H1 (cell line): Measurements from ENCODE around the gene ADARB2. TPM values are rescaled to one million over a fixed set of nuclear protein-coding genes. Genes with fewer than 3 reads are reported as not detected.

ENCODE experiments used
- CTCF ChIA-PET: fragments of 300-600 bp; sonication (Branson Sonifier 250); formaldehyde crosslinking; loops from one replicate; lab custom pipeline; 2021; ENCODE audit not compliant: partially characterized antibody; lab: Charles Lee
- POLR2A ChIA-PET: fragments of 300-600 bp; sonication (Branson Sonifier 250); formaldehyde crosslinking; loops from one replicate; lab custom pipeline; 2021; ENCODE audit warnings: inconsistent platforms; ENCODE audit not compliant: partially characterized antibody; lab: Charles Lee
- DNase-seq, 2 experiments: peaks; one replicate each; pipeline versions ENCODE4 v3.0.0 to v3.0.0-alpha.2; 2010 to 2022; ENCODE audit warnings: low spot score in 2 of 2, low read depth in 1 of 2, mixed read lengths in 1 of 2
- FAIRE-seq: peaks from 2 replicates; lab custom pipeline; 2011; peaks lifted over from hg19 to GRCh38; lab: Jason Lieb, UNC
- H2AFZ ChIP-seq: 2 replicates; pipeline ENCODE4 v1.8.1; 2012; ENCODE audit warnings: low read length, inconsistent platforms
- H2AK5ac ChIP-seq: 2 replicates; pipeline ENCODE4 v1.6.1; 2013; ENCODE audit warnings: low read depth, low read length
- H2BK120ac ChIP-seq: replicated peaks from 2 replicates; pipeline ENCODE3; 2013; ENCODE audit warnings: low read depth, low read length, inconsistent platforms
- H2BK12ac ChIP-seq: 2 replicates; pipeline ENCODE4 v1.6.1; 2013; ENCODE audit warnings: low read depth, low read length
- H2BK15ac ChIP-seq: 2 replicates; pipeline ENCODE4 v1.6.1; 2013; ENCODE audit warnings: low read length
- H2BK20ac ChIP-seq: 2 replicates; pipeline ENCODE4 v1.6.1; 2013; ENCODE audit warnings: low read length
- H2BK5ac ChIP-seq: 2 replicates; pipeline ENCODE4 v1.6.1; 2013; ENCODE audit warnings: low read depth, low read length
- H3K14ac ChIP-seq: 2 replicates; pipeline ENCODE4 v1.6.1; 2013; ENCODE audit warnings: inconsistent platforms; ENCODE audit not compliant: insufficient read length
- H3K18ac ChIP-seq: 2 replicates; pipeline ENCODE4 v1.6.1; 2013; ENCODE audit warnings: low read length; ENCODE audit errors: extremely low read depth
- H3K23ac ChIP-seq: 2 replicates; pipeline ENCODE4 v1.6.1; 2013; ENCODE audit warnings: inconsistent platforms; ENCODE audit not compliant: insufficient read length
- H3K23me2 ChIP-seq: 2 replicates; pipeline ENCODE4 v1.6.1; 2013; ENCODE audit warnings: low read depth, low read length
- H3K27ac ChIP-seq: 2 replicates; pipeline ENCODE4 v1.6.1; 2011; ENCODE audit warnings: low read depth, low read length, inconsistent platforms
- H3K27me3 ChIP-seq, 4 experiments: replicated peaks in 1 of 4; 1 replicate in 1 of 4; 2 replicates in 3 of 4; pipeline versions ENCODE4 v1.6.1 to v1.8.1; 2011 to 2013; ENCODE audit warnings: low read length in 3 of 4, mild to moderate bottlenecking in 3 of 4, inconsistent platforms in 2 of 4, mixed read lengths in 2 of 4, moderate library complexity in 1 of 4; ENCODE audit not compliant: control insufficient read depth in 3 of 4, insufficient read depth in 3 of 4; ENCODE audit errors: extremely low read depth in 1 of 4
- H3K36me3 ChIP-seq, 4 experiments: 2 replicates each; pipeline versions ENCODE4 v1.6.1 to v1.8.1; 2011 to 2013; ENCODE audit warnings: mild to moderate bottlenecking in 4 of 4, low read length in 3 of 4, moderate library complexity in 2 of 4, control low read depth in 1 of 4, inconsistent platforms in 1 of 4; ENCODE audit not compliant: insufficient read depth in 4 of 4, control insufficient read depth in 2 of 4
- H3K4ac ChIP-seq: replicated peaks from 2 replicates; pipeline ENCODE3; 2013; ENCODE audit warnings: low read length, low read depth, mixed read lengths, inconsistent platforms; ENCODE audit not compliant: insufficient read length
- H3K4me1 ChIP-seq, 4 experiments: replicated peaks in 1 of 4; 1 replicate in 1 of 4; 2 replicates in 3 of 4; pipeline versions ENCODE4 v1.6.1 to v1.8.1; 2011 to 2013; ENCODE audit warnings: low read length in 3 of 4, inconsistent platforms in 2 of 4, mixed read lengths in 1 of 4; ENCODE audit not compliant: insufficient read depth in 4 of 4, control insufficient read depth in 3 of 4
- H3K4me2 ChIP-seq, 2 experiments: 2 replicates each; pipeline versions ENCODE4 v1.6.1 to v1.8.1; 2011 to 2013; ENCODE audit warnings: low read depth in 2 of 2, low read length in 2 of 2, control low read depth in 1 of 2, inconsistent platforms in 1 of 2, mild to moderate bottlenecking in 1 of 2; ENCODE audit not compliant: insufficient read depth in 1 of 2
- H3K4me3 ChIP-seq, 4 experiments: fragments of 200-600, 300-600 bp in 1 of 4; sonication (generic), shearing (Covaris generic), sonication (Bioruptor Twin) in 1 of 4; 2 replicates each; pipeline versions ENCODE4 v1.5.1 to v1.8.1; 2011 to 2016; ENCODE audit warnings: low read length in 4 of 4, low read depth in 3 of 4, control low read depth in 2 of 4, inconsistent platforms in 2 of 4, mild to moderate bottlenecking in 2 of 4, mixed read lengths in 1 of 4, moderate library complexity in 1 of 4; ENCODE audit not compliant: insufficient read depth in 2 of 4; ENCODE audit errors: extremely low read depth in 1 of 4
- H3K56ac ChIP-seq: replicated peaks from 2 replicates; pipeline ENCODE3; 2013; ENCODE audit warnings: low read depth, mild to moderate bottlenecking, mixed read lengths, low read length, inconsistent platforms; ENCODE audit not compliant: insufficient read length
- H3K79me1 ChIP-seq: 2 replicates; pipeline ENCODE4 v1.6.1; 2013; ENCODE audit warnings: low read depth, low read length, control low read depth
- H3K79me2 ChIP-seq, 2 experiments: 2 replicates each; pipeline versions ENCODE4 v1.6.1 to v1.8.1; 2012 to 2013; ENCODE audit warnings: low read length in 2 of 2, mild to moderate bottlenecking in 2 of 2, inconsistent platforms in 1 of 2; ENCODE audit not compliant: insufficient read depth in 2 of 2, control insufficient read depth in 1 of 2
- H3K9ac ChIP-seq, 4 experiments: replicated peaks in 1 of 4; 1 replicate in 1 of 4; 2 replicates in 3 of 4; pipeline versions ENCODE4 v1.6.1 to v1.8.1; 2011 to 2013; ENCODE audit warnings: low read depth in 3 of 4, low read length in 3 of 4, control low read depth in 2 of 4, mild to moderate bottlenecking in 2 of 4, moderate library complexity in 2 of 4, inconsistent platforms in 1 of 4; ENCODE audit errors: extremely low read depth in 1 of 4
- H3K9me3 ChIP-seq, 2 experiments: 2 replicates each; pipeline versions ENCODE4 v1.6.1 to v1.8.1; 2012 to 2013; ENCODE audit warnings: mild to moderate bottlenecking in 2 of 2, moderate library complexity in 2 of 2, control low read depth in 1 of 2, inconsistent platforms in 1 of 2, low read depth in 1 of 2, low read length in 1 of 2, mixed read lengths in 1 of 2; ENCODE audit not compliant: insufficient read depth in 2 of 2
- H4K20me1 ChIP-seq, 2 experiments: replicated peaks in 1 of 2; 2 replicates each; pipeline versions ENCODE3 to v1.8.1; 2011 to 2013; ENCODE audit warnings: inconsistent platforms in 2 of 2, low read length in 2 of 2, mild to moderate bottlenecking in 1 of 2; ENCODE audit not compliant: insufficient read depth in 2 of 2, control insufficient read depth in 1 of 2
- H4K5ac ChIP-seq: 2 replicates; pipeline ENCODE4 v1.6.1; 2013; ENCODE audit warnings: low read length, low read depth, mixed read lengths, inconsistent platforms; ENCODE audit not compliant: insufficient read length
- H4K8ac ChIP-seq: 2 replicates; pipeline ENCODE4 v1.8.0; 2013; ENCODE audit warnings: mild to moderate bottlenecking, moderate library complexity, low read length, inconsistent platforms; ENCODE audit not compliant: insufficient read depth; ENCODE audit errors: extremely low read depth
- H4K91ac ChIP-seq: replicated peaks from 2 replicates; pipeline ENCODE3; 2013; ENCODE audit warnings: low read length, mixed read lengths, inconsistent platforms; ENCODE audit not compliant: insufficient read length
- CHD1 ChIP-seq: IDR thresholded peaks from 2 replicates; pipeline ENCODE4 v1.6.1; 2012; ENCODE audit warnings: low read depth, low read length, improper control_type of control experiment
- CTBP2 ChIP-seq: IDR thresholded peaks from 2 replicates; pipeline ENCODE4 v1.7.0; 2011; ENCODE audit warnings: borderline replicate concordance, mild to moderate bottlenecking, moderate library complexity, mixed read lengths, low read length; ENCODE audit not compliant: insufficient read depth, insufficient read length
- EGR1 ChIP-seq: IDR thresholded peaks from 2 replicates; pipeline ENCODE4 v1.6.1; 2011; ENCODE audit warnings: low read depth, low read length, borderline replicate concordance
- EZH2 ChIP-seq: fragments of 200-600 bp; sonication (generic); IDR thresholded peaks from 2 replicates; pipeline ENCODE4 v1.7.1; 2012; ENCODE audit warnings: low read depth, mild to moderate bottlenecking, moderate library complexity, low read length, inconsistent platforms; ENCODE audit not compliant: severe bottlenecking
- GABPA ChIP-seq: IDR thresholded peaks from 2 replicates; pipeline ENCODE4 v1.6.1; 2011; ENCODE audit warnings: mild to moderate bottlenecking, low read length, moderate library complexity, borderline replicate concordance; ENCODE audit not compliant: insufficient read depth
- JUND ChIP-seq: IDR thresholded peaks from 2 replicates; pipeline ENCODE4 v1.6.1; 2011; ENCODE audit warnings: mild to moderate bottlenecking, improper control_type of control experiment, low read length
- KDM4A ChIP-seq: IDR thresholded peaks from one replicate; pipeline ENCODE4 v1.7.1; 2012; ENCODE audit warnings: low read depth, mild to moderate bottlenecking, moderate library complexity, low read length, inconsistent platforms; ENCODE audit not compliant: severe bottlenecking
- RNF2 ChIP-seq: fragments of 200-900, 300-1000 bp; sonication (generic); IDR thresholded peaks from 2 replicates; pipeline ENCODE4 v1.7.1; 2016; ENCODE audit warnings: borderline replicate concordance, low read depth, mild to moderate bottlenecking, antibody characterized with exemption, low read length; ENCODE audit not compliant: poor library complexity, severe bottlenecking; ENCODE audit errors: missing control alignments
- TAF7 ChIP-seq: optimal IDR thresholded peaks from 2 replicates; pipeline ENCODE3; 2011; ENCODE audit warnings: low read depth, mild to moderate bottlenecking, inconsistent platforms, low read length, moderate library complexity, borderline replicate concordance
- TCF12 ChIP-seq: IDR thresholded peaks from 2 replicates; pipeline ENCODE4 v1.6.1; 2011; ENCODE audit warnings: low read depth, mild to moderate bottlenecking, low read length
- WGBS, 2 experiments: shearing (Covaris generic) in 1 of 2; methylation state at CpG; one replicate each; pipeline versions ENCODE4 v1.1.6 to v1.1.7; 2013 to 2015; ENCODE audit warnings: low lambda C conversion rate in 2 of 2, mixed read lengths in 2 of 2, inconsistent platforms in 1 of 2, low coverage in 1 of 2, missing lambda C conversion rate in 1 of 2; ENCODE audit not compliant: insufficient replicate concordance in 2 of 2, insufficient coverage in 1 of 2, insufficient read length in 1 of 2; ENCODE audit errors: extremely low coverage in 1 of 2, missing lambda C conversion rate in 1 of 2; 5-methylcytosine and 5-hydroxymethylcytosine counted together
- polyA plus RNA-seq, 7 experiments: library from polyadenylated mRNA; depleted of rRNA in 3 of 7; stranded (reverse) in 5 of 7; unstranded in 2 of 7; fragments of >200 nt in 5 of 7; fragments of 200-250 nt in 2 of 7; gene quantifications; 1 replicate in 5 of 7; 2 replicates in 1 of 7; 4 replicates in 1 of 7; pipeline versions ENCODE4 v1.2.1 to v1.2.3, GENCODE V29; 2011 to 2013; ENCODE audit warnings: missing spikeins in 2 of 7, mixed read lengths in 2 of 7
- total RNA-seq: library from RNA; stranded (reverse); fragmentation: NEBNext Ultra II Directional; extraction: Animal tissue kit (Norgen Biotek cat#: 25700); gene quantifications from 2 replicates; pipeline ENCODE4 v1.2.1, GENCODE V29; 2021

The ADARB2 gene
- total and polyA plus RNA-seq, 2 of the 8 experiments (the other 6 are each of a cell fraction or from before 2014, with no cell fraction given) = 2.2 to 2.8 TPM

- Histone ChIP-seq H2BK120ac (no peak overlapping the region), H3K27me3 (no peaks in the 10 kb centered on the region; a peak in 1 of 7 replicates), H3K9me3 (no peaks in the 10 kb centered on the region), H3K4me1 (peaks cover 0 to 3% (median 0%) of the 10 kb centered on the region in 4 experiments; a peak in 1 of 7 replicates), H4K20me1 (no peaks in the 10 kb centered on the region), H3K79me2 (no peaks in the 10 kb centered on the region), H4K5ac (no peak overlapping the region), H2BK5ac (no peak overlapping the region; the same call in 1 of the 2 replicates), H3K4ac (no peak overlapping the region), H3K18ac (no peak overlapping the region), H4K91ac (no peak overlapping the region), H3K23me2 (peaks cover 7% of the 10 kb centered on the region; the same call in 1 of the 2 replicates), H3K4me2 (no peak overlapping the region), H3K14ac (no peak overlapping the region), H3K9ac (no peak overlapping the region), H3K4me3 (no peak overlapping the region), H2AK5ac (no peak overlapping the region), H2AFZ (no peak overlapping the region), H3K36me3 (no peaks in the 10 kb centered on the region), H3K56ac (no peak overlapping the region), H3K27ac (no peak overlapping the region), H4K8ac (no peak overlapping the region), H2BK15ac (no peak overlapping the region), H3K23ac (no peak overlapping the region), H2BK20ac (no peak overlapping the region), H2BK12ac (no peak overlapping the region), H3K79me1 (no peaks in the 10 kb centered on the region; the same call in 1 of the 2 replicates)
- TF ChIP-seq GABPA (no peak), CTBP2 (no peak), EGR1 (no peak), KDM4A (no peak), TCF12 (no peak), CHD1 (no peak), JUND (no peak), EZH2 (no peak), RNF2 (no peak), TAF7 (no peak)
- WGBS, 2 experiments = 85% methylated on average over 17 of the region's 17 CpGs; no CpG with 5 or more reads in 1 of the 2 experiments
- FAIRE-seq (no peak), DNase-seq (no peak)
- ChIA-PET CTCF (interaction anchor here (1.0 to 3.5 kb wide), 4 partner anchors 8 to 43 kb away, joined by 3 to 23 read pairs (median 4); no protein-coding TSS in a partner anchor), POLR2A (no interaction called here)
Measured at GRCh38 chr10:1411451-1411850, 325.9 kb downstream of the ADARB2 start.
